Daoy (cell line): ENCODE measurements around the gene SCNN1A. TPM values are rescaled to one million over a fixed set of nuclear protein-coding genes. Genes with fewer than 3 reads are reported as not detected.
A peak's percentile ranks its signal among the peaks of the same experiment; 100 is the strongest.

Experiments
- DNase-seq: peaks from one replicate; pipeline ENCODE4 v3.0.0-alpha.2; 2015; ENCODE audit warnings: low read depth
- total RNA-seq: library from RNA; depleted of rRNA; stranded (reverse); fragments of >200 nt; shearing (Covaris generic); gene quantifications from 2 replicates; pipeline ENCODE4 v1.2.3, GENCODE V29; 2014; rRNA removed

SCNN1A gene
- 0.23 TPM in 1 of 2 replicates, not detected in the other for total RNA-seq

DNA sequence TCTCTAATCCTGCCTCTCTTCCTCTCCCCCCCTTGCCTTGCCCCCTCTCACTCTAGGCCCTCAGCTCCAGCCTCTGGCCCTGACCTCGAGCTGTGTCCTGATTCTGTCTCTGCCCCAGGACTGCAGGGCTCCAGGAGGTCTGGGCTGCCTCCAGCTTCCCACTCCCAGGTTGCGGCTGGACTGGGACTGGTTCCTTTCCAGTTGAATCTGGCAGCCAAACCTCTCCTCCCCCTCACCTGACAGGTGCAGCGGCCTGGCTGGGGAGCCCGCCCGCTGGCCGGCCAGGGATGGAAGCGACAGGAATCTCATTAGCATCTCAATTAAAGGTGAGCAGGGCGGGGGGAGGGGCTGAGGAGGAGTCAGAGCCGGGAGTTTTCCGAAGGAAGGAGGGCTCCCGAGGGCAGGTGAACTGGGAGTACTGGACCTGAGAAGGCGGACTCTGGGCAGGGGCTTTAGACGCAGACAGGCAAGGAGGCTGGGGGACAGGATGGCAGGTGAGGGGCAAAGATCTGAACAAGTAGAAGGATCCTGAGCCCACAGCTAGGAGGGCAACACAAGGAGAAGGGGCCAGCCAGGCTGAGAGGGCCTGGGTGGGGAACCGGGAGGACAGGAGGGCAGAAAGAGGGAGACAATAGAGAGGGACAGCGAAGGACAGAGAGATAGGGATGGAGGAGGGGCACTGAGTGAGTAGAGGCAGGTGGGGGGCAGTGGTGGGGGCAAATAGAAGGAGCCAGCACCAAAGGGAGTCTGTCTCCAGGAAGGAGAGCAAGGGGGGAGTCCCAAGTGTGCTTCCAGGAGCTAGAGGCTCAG lies at the start of gene SCNN1A:
Gene SCNN1A, minus strand, starts transcription at position 295 of the 810 bp plus-strand sequence. CDS start 780 bp downstream, outside the sequence.
- DNase-seq = no peak

DNA sequence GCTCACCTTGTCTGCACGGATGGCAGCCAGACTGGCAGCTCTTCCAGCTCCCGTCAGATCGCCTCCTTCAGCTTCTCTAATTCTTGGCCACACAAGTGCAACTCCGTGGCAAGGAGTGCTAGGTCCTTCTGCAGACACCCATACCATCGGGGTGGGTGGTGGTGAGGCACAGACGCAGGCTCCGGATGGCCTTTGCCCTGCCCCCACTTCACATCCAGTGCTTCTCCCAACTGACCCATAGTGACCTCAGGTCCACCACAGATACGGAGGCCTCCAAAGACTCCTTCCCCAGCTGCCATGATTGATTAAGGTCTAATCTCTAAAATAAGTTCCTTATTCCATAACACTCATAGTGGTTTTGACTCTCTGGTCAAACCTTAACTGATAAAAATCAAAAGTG lies 49.5 kb upstream of the SCNN1A start:
- DNase-seq = no peak

DNA sequence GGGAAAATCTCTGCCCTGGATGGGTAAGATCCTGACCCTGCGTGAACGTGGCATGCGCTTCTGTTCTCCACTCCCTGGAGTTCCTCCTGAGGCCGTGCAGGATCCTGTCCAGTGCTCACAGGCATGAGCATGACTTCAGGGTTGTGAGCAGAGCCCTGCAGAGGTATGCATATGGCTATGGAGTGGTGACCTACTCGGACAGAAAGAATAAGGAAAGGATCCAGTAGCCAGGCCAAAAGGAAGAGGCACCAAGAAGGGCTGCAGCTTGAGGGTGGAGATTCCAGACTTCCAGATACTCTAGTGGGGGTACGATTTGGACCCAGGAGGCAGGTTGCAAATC lies 48.6 kb upstream of the SCNN1A start:
- DNase-seq = no peak

DNA sequence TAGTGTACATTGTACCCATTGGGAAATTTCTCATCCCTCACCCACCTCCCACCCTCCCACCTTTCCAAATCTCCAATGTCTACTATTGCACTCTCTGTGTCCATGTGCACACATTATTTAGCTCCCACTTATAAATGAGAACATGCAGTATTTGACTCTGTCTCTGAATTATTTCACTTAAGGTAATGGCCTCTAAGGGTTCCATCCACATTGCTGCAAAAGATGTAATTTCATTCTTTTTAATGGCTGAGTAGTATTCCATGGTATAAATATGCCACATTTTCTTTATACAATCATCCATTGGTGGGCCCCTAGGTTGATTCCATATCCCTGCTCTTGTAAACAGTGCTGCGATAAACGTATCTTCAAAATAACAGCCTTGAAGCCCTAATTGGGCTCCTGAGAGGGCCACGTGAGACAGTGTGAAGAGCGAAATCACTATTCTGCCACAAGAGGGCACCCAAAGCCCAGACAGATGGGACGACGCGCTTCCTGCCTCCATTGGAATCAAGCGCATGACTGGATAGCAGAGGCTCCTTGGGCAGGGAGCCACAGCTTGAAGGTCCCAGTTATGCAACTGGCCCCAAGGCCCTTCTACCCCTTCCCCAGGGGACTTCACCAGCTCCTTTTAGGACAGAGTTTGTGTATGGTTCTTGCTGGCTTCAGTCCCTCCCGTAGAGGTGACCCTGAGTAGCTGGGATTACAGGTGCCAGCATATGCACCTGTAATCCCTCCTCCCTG lies 48.1 kb upstream of the SCNN1A start:
- peak; percentile 92 for DNase-seq

DNA sequence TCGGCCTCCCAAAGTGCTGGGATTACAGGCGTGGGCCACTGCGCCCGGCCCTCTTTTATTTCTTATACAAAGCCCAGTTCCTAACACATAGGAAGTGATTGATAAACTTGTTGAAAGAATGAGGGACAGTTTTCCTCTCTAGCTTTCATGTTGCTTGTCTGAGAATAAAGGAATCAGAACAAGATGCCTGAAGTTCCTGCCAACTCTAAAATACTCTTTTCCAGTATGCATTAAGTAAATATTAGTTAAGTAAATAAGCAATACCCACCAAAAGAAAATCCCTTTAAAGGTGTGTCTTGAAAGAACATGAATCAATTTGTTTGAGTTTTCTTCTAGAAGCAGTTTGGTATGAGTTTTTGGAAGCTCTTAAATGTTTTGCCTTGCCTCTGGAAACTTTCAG lies 45.0 kb upstream of the SCNN1A start:
- DNase-seq = no peak

DNA sequence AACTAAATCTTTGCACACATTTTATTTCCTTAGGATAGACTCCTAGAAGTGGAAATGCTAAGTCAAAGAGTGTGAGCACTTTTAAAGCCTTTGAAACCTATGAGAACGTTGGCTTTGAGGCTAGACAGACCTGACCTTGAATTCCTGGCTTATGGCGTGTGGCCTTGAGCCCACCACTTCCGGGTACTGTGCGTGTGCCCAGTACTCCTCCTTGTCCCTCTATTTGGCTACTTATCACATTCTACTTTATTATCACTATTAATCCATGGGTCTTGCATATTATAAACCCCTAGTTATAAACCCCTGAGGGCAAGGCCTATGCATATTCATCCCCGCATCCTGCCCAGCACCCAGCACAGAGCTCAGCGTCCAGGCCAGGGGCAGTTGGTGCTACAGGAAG lies 43.4 kb upstream of the SCNN1A start:
- no peak for DNase-seq

DNA sequence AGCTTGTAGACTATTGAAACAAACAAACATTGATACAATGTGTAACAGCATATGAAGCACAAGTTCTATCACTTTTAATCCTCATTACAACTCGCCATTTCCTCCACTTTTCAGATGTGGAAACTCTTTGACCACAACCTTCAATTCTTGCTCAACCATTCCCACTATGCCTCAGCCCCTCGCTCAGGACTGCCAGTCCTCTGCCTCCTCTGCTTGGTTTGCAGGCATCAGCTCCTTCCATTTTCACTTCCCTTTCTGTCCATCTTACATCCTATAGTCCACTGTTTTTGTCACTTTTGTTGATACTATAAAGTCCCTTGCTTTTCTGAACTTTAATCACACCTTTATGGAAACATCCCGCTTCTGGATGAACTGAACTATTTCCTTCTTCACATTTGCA lies 41.2 kb upstream of the SCNN1A start:
- DNase-seq = no peak

DNA sequence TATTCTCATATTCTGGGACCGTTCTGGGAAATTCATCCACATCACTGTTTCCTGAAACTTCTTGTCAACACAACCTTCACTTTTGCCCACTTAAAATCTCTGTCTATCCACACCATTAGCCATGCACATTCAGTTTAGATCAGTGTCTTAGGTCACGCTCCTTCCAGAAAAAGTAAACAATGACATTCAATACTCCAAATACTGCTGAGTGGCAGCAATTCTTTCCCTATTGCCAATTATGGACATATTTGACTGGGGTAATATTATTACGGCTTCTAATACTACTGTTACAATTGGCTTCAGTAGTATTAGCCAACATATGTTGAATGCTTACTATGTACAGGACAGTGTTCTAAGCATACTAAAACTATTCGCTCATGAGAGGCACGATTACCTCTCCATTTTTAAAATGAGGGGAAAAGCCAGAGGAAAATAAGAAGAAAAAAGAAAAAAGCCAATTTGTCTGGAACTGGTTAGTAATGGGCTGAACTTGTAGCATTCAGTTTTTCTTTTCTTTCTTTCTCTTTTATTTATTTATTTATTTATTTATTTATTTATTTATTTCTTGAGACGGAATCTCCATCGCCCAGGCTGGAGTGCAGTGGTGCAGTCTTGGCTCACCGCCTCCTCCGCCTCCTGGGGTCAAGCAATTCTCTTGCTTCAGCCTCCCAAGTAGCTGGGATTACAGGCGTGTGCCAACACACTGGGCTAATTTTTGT lies 32.0 kb upstream of the SCNN1A start:
- no peak for DNase-seq

DNA sequence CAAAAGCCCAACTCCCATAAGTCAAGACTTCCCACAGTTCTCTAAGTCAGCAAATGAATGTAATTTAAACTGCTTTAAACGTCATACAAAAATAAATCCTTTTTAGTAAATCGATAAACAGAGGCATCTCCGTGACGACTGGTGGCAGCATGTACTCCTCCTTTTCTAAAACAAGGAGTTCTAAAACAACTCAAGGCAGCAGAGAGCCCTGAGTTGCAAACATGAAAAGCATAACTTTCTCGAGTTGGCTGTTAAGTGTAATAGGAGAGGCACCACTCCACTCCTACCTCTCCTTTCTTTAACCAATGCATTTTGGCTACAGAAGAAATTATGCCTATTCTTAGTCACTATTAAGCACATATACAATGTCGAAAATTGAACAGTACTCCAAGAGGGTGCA lies 30.6 kb upstream of the SCNN1A start:
- no peak for DNase-seq

DNA sequence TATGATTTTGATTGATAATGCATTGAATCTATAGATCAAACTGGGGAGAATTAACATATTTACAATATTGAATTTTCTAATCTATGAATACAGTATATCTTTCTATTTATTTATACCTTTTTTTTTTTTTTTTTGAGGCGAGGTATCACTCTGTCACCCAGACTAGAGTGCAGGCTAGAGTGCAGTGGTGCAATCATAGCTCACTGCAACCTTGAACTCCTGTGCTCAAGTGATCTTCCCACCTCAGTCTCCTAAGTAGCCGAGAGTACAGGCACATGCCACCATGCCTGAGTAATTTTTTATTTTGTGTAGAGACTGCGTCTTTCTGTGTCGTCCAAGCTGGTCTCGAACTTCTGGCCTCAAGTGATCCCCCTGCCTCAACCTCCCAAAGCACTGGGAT lies 29.0 kb upstream of the SCNN1A start:
- no peak for DNase-seq

DNA sequence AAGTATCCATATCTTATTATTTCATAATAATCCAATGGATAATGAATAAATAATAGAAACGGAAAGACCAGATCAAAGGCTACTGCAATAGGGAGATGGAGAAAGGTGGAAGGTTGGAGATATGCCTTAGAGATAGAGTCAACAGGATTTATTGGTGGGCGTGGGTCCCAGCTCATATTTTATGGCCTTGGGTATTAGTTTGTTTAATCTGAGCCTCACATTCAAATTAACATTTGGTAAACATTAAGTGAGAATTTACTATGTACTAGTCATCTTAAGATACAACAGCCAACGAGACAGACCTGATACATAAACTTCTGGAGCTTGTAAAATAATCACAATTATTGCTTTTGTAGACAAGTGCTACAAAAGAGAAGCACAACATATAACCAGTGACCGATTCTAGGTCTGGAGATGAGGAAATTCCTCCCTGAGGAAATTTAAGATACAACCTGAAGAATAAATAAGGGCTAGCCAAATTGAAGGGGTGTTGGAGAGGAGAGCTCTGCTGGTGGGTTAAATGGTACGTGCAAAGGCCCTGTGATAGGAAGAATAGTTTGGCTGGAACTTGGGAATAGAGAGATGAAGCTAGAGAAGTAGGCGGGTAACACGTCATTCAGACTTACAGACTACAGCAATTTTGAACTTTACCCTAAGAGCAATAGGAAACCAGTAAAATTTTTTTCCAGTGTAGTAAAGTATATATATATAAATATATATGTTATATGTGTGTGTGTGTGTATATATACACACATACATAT lies 24.7 kb upstream of the SCNN1A start:
- DNase-seq = no peak

DNA sequence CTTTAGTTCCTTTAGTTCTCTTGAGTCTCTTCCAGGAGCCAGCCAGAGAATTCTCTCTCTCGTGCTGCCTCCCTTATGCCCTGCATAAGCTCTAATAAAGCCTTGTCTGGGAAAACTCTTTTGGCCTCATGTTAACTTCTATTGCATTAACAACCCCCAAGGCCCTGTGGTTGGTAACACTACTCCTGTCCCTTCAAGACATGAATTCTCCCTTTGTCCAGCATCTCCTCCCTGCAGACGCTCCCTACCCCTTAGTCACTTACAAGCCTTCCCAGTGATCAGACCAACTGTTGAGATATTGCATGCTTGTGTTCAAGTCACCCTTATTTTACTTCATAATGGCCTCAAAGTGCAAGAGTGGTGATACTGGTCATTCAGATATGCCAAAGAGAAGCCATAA lies 20.7 kb upstream of the SCNN1A start:
- no peak for DNase-seq

DNA sequence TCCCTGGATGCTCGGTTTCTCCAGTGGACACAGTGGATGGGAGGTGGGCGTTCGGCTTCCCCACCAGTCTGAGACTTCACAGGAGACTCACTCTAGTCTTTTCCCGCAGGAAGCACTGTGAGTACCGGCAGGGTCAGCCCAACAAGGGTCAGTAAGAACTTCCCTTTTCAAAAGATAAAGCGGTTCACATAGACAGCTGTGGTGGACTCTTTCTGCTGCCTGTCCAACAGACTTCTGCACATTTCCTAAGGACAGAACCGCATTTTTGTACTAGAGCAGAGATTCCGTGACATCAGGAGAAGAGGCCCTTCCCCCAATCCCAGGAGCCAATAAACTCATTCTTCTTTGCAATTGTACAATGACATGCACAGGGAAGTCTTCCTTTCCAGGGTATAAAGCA lies 19.0 kb upstream of the SCNN1A start:
- DNase-seq = no peak

DNA sequence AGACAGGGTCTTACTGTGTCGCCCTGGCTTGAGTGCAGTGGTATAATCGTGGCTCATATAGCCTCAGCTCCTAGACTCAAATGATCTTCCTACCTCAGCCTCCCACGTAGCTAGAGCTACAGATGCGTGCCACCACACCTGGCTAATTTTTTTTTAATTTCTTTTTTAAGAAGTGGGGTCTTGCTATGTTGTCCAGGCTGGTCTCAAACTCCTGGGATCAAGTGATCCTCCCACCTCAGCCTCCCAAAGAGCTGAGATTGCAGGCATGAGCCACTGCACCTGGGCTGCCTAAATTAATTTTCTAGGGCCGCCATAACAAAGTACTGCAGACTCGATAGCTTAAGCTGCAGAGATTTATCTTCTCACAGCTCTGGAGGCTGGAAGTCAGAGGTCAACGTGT lies 17.7 kb upstream of the SCNN1A start:
- DNase-seq = no peak

DNA sequence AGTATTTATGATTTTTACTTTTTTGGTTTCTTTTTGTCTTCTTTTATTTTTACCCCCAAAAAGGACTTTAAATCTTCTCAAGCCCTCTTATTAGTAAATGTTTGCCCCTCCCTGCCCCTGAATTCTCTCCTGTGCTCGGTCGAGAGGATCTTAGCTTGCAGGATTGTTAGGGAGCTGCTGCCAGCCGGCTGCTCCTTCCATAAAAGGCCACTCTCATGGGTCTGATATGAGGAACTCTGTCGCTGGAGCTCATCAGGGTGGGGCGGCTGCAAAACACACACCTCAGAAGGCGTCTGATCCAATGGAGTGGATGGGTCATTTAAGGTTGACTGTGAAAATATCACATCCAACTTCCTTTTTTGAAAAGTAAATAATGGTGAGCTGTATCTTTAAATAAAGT lies 17.1 kb upstream of the SCNN1A start:
- DNase-seq = no peak

DNA sequence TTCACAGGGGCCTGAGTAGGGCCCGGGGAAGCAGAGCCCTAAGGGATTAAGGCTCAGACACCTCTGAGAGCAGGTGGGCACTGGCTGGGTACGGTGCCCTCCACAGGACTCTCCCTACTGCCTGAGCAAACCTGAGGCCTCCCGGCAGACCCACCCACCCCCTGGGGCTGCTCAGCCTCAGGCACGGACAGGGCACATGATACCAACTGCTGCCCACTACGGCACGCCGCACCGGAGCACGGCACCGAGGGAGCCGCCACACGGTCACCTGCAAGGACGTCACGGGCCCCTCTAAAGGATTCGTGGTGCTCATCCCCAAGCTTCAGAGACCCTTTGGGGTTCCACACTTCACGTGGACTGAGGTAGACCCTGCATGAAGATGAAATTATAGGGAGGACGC lies 15.7 kb upstream of the SCNN1A start:
- DNase-seq = no peak

DNA sequence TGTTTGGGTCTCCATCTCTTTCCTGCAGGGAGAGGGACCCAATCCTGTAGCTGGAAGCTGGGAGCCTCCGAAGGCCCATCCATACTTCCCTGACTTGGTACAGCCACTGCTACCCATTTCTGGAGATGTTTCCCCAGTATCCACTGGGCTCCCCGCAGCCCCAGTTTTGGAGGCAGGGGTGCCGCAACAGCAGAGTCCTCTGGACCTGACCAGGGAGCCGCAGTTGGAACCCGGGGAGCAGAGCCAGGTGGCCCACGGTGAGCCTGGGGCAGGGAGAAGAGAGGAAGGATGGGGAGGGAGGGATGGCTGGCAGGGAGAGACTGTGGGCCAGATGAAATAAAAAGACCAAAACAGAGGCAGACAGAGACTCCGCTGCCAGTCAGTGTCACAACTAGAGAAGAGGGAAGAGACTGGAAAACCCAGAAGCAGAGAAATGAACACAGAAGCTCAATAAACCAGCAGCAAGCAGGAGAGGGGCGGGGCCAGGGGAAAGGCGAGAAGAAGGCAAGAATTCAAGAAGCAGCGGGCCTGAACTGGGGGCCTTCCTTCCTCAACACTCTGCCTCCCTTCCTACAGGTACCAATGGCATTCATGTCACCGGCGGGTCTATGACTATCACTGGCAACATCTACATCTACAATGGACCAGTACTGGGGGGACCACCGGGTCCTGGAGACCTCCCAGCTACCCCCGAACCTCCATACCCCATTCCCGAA lies 14.9 kb upstream of the SCNN1A start:
- no peak for DNase-seq

DNA sequence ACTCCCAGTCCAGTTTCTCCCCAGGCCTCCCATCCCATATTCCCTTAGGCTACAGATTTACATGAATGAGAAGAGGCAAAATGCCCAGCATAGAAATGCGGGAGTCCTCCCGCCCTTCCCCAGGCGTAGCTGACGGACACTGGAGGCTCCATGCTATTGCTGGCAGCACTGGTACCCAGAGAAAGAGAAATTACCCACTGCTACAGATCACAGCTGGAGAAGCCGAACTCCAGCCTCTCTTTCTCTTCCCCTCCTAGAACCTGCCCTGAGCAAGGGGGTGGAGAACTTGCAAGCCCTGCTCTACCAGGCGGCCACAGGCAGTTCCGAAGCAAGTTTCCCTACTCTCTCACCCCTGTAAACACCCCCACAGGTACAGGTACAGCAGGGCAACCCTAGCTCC lies 12.2 kb upstream of the SCNN1A start:
- no peak for DNase-seq

DNA sequence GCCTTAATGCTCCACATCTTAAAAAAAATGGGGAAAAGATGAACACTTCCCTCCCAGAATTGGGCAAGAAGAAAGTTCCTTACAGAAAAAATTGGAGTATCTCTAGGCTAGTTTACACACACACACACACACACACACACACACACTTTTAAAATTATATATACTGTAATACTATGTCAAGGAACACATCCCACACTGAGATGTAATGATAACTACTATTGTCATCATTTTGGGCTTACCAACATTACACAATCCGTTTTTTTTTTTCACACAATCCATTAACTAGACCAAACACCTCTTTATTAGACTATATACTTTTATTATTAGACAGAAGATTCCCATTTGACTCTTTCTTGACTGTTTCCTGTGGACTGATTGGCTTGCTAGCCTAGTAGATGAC lies 11.1 kb upstream of the SCNN1A start:
- DNase-seq = no peak

DNA sequence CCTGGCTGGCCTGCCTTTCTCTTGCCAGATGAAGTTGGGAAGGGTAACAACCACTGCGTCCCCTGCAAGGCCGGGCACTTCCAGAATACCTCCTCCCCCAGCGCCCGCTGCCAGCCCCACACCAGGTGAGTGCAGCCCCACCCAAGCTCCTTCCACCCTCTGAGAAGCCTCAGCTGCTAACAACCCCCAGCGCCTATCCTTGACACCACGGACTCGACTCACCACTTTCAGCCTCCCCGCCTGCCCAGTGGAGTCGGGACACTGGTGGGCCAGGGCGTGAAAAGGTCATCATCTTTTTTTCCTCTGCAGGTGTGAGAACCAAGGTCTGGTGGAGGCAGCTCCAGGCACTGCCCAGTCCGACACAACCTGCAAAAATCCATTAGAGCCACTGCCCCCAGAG lies 10.7 kb upstream of the SCNN1A start:
- no peak for DNase-seq
